SIG-M5 treated with dmso at 0.1 percent for 504 hours (cell line): Measurements from ENCODE around the gene SIRT6.
"Not testable (repeated sequence)": the region's sequence is repeated elsewhere in the genome, so short reads cannot be mapped to it uniquely, and the experiment has no call there.

Experiments
- DNase-seq: peaks from one replicate; lab custom pipeline; 2025; ENCODE audit not compliant: unreplicated experiment; lab: John Stamatoyannopoulos, UW

SIRT6 gene

GRCh38 chr19:4182084-4182810 lies at the start of gene SIRT6, which contains the start of gene ANKRD24:
SIRT6 (minus strand) TSS chr19:4182563; CDS start chr19:4182539, 24 bp downstream.
ANKRD24 (plus strand) TSS chr19:4182689; CDS start chr19:4186426, 3,737 bp downstream.
- peak; percentile 87 for DNase-seq

DNA sequence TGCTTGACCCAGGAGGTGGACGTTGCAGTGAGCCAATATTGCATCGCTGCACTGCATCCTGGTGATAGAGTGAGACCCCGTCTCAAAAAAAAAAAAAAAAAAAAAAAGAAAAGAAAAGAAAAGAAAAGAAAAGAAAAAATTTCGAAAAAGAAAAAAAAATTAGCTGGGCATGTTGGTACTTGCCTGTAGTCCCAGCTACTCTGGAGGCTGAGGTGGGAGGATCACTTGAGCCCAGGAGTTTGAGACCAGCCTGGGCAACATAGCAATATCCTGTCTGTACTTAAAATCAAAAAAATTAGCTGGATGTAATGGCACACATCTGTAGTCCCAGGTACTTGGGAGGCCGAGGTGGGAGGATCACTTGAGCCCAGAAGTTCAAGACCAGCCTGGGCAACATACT lies 49.8 kb upstream of the SIRT6 start:
- not testable (repeated sequence) for DNase-seq

DNA sequence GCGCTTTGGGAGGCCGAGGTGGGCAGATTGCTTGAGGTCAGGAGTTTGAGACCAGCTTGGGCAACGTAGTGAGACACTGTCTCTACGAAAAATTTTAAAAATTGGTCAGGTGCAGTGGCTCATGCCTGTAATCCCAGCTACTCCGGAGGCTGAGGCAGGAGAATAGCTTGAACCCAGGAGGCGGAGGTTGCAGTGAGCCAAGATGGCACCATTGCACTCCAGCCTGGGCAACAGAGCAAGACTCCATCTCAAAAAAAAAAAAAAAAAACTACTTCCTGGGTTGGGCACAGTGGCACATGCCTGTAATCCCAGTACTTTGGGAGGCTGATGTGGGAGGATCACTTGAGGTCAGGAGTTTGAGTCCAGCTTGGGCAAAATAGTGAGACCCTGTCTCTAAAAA lies 49.2 kb upstream of the SIRT6 start:
- DNase-seq = not testable (repeated sequence)

GRCh38 chr19:4230237-4230636 lies 47.9 kb upstream of the SIRT6 start:
- not testable (repeated sequence) for DNase-seq

GRCh38 chr19:4229179-4229931 lies 47.0 kb upstream of the SIRT6 start, which contains the start of gene EBI3:
EBI3 (plus strand) TSS chr19:4229523; CDS start chr19:4229551, 28 bp downstream.
- DNase-seq = no peak

DNA sequence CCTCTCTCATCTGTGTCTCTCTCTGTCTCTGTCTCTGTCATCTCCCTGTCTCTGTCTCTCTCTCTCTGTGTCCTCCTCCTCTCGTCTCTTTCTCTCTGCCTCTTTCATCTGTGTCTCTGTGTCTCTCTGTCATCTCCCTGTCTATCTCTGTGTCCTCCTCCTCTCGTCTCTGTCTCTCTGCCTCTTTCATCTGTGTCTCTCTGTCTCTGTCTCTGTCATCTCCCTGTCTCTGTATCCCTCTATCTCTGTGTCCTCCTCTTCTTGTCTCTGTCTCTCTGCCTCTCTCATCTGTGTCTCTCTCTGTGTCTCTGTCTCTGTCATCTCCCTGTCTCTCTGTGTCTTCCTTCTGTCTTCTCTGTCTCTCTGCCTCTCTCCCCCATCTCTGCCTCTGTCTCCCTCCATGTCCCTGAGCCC lies 46.4 kb upstream of the SIRT6 start:
- no peak for DNase-seq

- no peak for DNase-seq
Observed at GRCh38 chr19:4227771-4228170, 45.4 kb upstream of the SIRT6 start.

- no peak for DNase-seq
Observed at GRCh38 chr19:4225885-4226284, 43.5 kb upstream of the SIRT6 start.

- DNase-seq = no peak
Observed at GRCh38 chr19:4224470-4224869, 42.1 kb upstream of the SIRT6 start.

- no peak for DNase-seq
Observed at GRCh38 chr19:4220188-4220587, 37.8 kb upstream of the SIRT6 start.

DNA sequence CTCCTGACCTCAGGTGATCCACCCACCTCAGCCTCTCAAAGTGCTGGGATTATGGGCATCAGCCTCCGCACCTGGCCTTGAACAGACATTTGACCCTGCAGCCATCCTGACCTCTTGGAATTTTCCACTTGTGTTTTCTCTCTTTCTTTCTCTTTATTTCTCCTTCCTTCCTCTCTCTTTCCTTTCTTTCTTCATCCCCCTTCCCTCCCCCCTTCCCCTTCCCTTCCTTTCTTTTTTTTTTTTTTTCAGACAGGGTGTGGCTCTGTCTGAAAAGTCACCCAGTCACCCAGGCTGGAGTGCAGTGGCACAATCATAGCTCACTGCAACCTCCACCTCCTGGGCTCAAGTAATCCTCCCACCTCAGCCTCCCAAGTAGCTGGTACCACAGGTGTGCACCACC lies 36.2 kb upstream of the SIRT6 start:
- not testable (repeated sequence) for DNase-seq

- DNase-seq = no peak
Observed at GRCh38 chr19:4217429-4218264, 35.3 kb upstream of the SIRT6 start.

- DNase-seq = no peak
Observed at GRCh38 chr19:4216846-4217245, 34.5 kb upstream of the SIRT6 start.

GRCh38 chr19:4215807-4216206 lies 33.4 kb upstream of the SIRT6 start:
- no peak for DNase-seq

GRCh38 chr19:4213116-4213515 lies 30.8 kb upstream of the SIRT6 start:
- DNase-seq = no peak

DNA sequence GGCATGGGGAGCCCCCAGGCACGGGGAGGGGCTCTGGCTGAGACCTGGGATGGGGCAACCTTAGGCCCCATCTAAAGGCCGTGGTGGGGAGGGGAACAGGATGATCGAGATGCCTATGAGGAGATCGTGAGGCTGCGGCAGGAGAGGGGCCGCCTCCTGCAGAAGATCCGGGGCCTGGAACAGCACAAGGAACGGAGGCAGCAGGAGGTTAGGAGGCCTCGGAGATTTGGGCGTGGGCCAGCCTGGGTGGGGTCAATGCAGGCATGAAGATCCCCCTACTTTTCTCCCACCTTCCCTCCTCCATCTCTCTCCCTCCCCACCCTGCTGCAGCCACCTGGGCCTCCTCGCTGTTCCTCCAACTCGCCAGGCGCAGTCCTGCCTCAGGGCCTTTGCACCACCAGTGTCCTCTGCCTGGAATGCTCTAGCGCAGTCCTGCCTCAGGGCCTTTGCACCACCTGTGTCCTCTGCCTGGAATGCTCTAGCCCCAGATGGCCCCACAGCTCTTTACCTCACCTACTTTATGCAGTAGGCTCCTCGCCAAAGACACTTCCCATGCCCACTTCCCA lies 27.9 kb upstream of the SIRT6 start:
- no peak for DNase-seq

DNA sequence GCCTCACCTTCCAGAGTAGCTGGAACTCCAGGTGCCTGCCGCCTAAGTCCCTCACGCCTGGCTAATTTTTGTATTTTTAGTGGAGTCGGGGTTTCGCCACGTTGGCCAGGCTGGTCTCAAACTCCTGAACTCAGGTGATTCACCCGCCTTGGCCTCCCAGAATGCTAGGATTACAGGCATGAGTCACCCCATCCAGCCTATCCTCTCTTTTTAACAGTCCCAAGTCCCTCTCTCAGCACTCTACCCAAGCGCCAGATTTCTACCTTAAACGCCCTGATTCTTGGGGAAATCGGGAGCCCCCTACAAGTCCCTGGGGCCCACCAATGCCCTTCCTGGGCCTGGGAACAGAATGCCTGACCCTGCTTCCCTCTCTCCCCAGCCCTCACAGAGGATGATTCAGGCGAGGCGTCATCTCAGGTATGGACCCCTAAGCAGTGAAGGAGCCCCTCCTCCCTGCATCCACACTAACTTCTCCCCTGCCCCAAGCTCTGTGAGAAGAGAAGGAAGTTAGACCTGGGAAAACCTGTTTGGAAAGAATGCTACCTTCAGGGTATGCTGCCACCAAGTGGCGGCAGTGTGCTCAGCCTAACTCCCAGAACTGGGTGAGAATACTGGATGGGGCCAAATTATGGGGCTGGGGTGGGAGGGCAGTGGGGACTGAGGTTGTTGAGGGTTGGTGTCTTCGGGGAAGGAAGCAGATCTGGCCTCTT lies 26.2 kb upstream of the SIRT6 start:
- DNase-seq = peak; percentile 52

- peak; percentile 58 for DNase-seq
Observed at GRCh38 chr19:4206818-4207484, 24.6 kb upstream of the SIRT6 start.

- no peak for DNase-seq
Observed at GRCh38 chr19:4201798-4202197, 19.4 kb upstream of the SIRT6 start.
